Right lobe of liver (tissue), 4 donors: Measurements from ENCODE around the gene LRRTM4.

ENCODE experiments used
- POLR2A ChIP-seq: fragments of 450-650 bp; IDR thresholded peaks from one replicate; pipeline ENCODE4 v1.6.1; 2017; ENCODE audit warnings: antibody characterized with exemption, mild to moderate bottlenecking
- TF ChIP-seq, protein P1 (sequence below), 4 donors: fragments of 200-600 bp in 3 of 4; fragments of 450-650 bp in 1 of 4; IDR thresholded peaks; one replicate each; pipeline versions ENCODE4 v1.5.1 to v1.8.0; 2016 to 2022; ENCODE audit warnings: antibody characterized with exemption in 4 of 4, mild to moderate bottlenecking in 2 of 4
- donor health status: DM: no; HTN: no; CAD: no.
- donor health status: DM: no; HTN: no; CAD: no.
- donor health status: DM: no; HTN: yes; CAD: no.

DNA sequence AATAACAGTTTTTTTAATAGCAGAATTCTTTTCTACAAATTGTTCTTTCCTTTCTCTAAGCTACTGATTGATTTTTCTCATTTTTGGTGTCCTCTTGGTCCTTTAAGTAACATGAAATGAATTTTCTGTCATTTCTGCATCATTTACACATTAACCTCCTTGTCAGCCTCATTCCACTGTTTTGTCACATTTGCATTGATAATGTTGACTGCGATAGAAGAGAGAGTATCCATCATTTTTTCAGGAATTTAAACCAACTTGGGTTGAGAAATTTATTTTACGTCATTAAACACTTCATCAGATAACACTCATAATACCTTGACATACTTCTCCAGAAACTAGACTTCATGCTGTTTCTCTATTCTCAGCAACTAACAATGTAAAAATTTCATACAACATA, 422.2 kb downstream of the LRRTM4 start:
- TF ChIP-seq, protein P1, sequence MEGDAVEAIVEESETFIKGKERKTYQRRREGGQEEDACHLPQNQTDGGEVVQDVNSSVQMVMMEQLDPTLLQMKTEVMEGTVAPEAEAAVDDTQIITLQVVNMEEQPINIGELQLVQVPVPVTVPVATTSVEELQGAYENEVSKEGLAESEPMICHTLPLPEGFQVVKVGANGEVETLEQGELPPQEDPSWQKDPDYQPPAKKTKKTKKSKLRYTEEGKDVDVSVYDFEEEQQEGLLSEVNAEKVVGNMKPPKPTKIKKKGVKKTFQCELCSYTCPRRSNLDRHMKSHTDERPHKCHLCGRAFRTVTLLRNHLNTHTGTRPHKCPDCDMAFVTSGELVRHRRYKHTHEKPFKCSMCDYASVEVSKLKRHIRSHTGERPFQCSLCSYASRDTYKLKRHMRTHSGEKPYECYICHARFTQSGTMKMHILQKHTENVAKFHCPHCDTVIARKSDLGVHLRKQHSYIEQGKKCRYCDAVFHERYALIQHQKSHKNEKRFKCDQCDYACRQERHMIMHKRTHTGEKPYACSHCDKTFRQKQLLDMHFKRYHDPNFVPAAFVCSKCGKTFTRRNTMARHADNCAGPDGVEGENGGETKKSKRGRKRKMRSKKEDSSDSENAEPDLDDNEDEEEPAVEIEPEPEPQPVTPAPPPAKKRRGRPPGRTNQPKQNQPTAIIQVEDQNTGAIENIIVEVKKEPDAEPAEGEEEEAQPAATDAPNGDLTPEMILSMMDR (IDR thresholded peaks at IDR 0.05): no peak
- no peak for TF ChIP-seq POLR2A
